SK-N-SH treated with all-trans-retinoic acid at 6 μM for 48 hours (cell line): ENCODE results near the gene RPS19BP1.

ENCODE experiments used
- ARNTL ChIP-seq: fragments of 450-650 bp; formaldehyde crosslinking; IDR thresholded peaks from 2 replicates; pipeline ENCODE4 v1.5.0; 2020; ENCODE audit warnings: low read depth, mild to moderate bottlenecking, moderate library complexity, borderline replicate concordance
- CREB5 ChIP-seq: fragments of 250-450 bp; sonication (Bioruptor Pico); IDR thresholded peaks from 2 replicates; pipeline ENCODE4 v1.5.1; 2020; ENCODE audit warnings: low read depth, mild to moderate bottlenecking, moderate library complexity
- CSDC2 ChIP-seq: fragments of 250-450 bp; sonication (Bioruptor Pico); IDR thresholded peaks from 2 replicates; pipeline ENCODE4 v1.5.0; 2020; ENCODE audit warnings: mild to moderate bottlenecking, moderate library complexity
- GLIS3 ChIP-seq: fragments of 250-450 bp; sonication (Bioruptor Pico); IDR thresholded peaks from 2 replicates; pipeline ENCODE4 v1.5.0; 2020; ENCODE audit warnings: mild to moderate bottlenecking, moderate library complexity
- OSR1 ChIP-seq: fragments of 250-450 bp; sonication (Bioruptor Pico); IDR thresholded peaks from 2 replicates; pipeline ENCODE4 v1.8.0; 2022; ENCODE audit warnings: moderate library complexity, mild to moderate bottlenecking, inconsistent platforms
- PATZ1 ChIP-seq: fragments of 250-450 bp; sonication (Bioruptor Pico); IDR thresholded peaks from 2 replicates; pipeline ENCODE4 v1.8.0; 2020; ENCODE audit warnings: mild to moderate bottlenecking, moderate library complexity, borderline replicate concordance
- POU6F1 ChIP-seq: fragments of 250-450 bp; sonication (Bioruptor Pico); IDR thresholded peaks from 2 replicates; pipeline ENCODE4 v1.8.0; 2021; ENCODE audit warnings: low read depth, mild to moderate bottlenecking, moderate library complexity, borderline replicate concordance
- TOX ChIP-seq: fragments of 250-450 bp; sonication (Bioruptor Pico); IDR thresholded peaks from 2 replicates; pipeline ENCODE4 v1.8.0; 2021; ENCODE audit warnings: mild to moderate bottlenecking, moderate library complexity, borderline replicate concordance
- ZFP3 ChIP-seq: fragments of 250-450 bp; sonication (Bioruptor Pico); IDR thresholded peaks from 2 replicates; pipeline ENCODE4 v1.5.0; 2020; ENCODE audit warnings: mild to moderate bottlenecking, moderate library complexity
- ZFP30 ChIP-seq: fragments of 450-650 bp; formaldehyde crosslinking; IDR thresholded peaks from 2 replicates; pipeline ENCODE4 v1.5.0; 2022; ENCODE audit warnings: mild to moderate bottlenecking, moderate library complexity
- ZNF70 ChIP-seq: fragments of 450-650 bp; formaldehyde crosslinking; IDR thresholded peaks from 2 replicates; pipeline ENCODE4 v1.5.0; 2020; ENCODE audit warnings: mild to moderate bottlenecking, moderate library complexity
- TF ChIP-seq, protein P1 (sequence below): fragments of 250-450 bp; sonication (Bioruptor Pico); IDR thresholded peaks from 2 replicates; pipeline ENCODE4 v1.5.0; 2020; ENCODE audit warnings: mild to moderate bottlenecking, moderate library complexity

GRCh38 chr22:39480557-39480956, 52.0 kb downstream of the RPS19BP1 start:
- TF ChIP-seq OSR1 (no peak), TOX (CRISPR knock-in tag) (no peak), POU6F1 (CRISPR knock-in tag) (no peak), ZFP3 (CRISPR knock-in tag) (no peak), CREB5 (CRISPR knock-in tag) (no peak), ARNTL (CRISPR knock-in tag) (no peak), CSDC2 (CRISPR knock-in tag) (no peak), ZNF70 (CRISPR knock-in tag) (no peak), GLIS3 (no peak), ZFP30 (no peak), PATZ1 (no peak)
- TF ChIP-seq, protein P1, sequence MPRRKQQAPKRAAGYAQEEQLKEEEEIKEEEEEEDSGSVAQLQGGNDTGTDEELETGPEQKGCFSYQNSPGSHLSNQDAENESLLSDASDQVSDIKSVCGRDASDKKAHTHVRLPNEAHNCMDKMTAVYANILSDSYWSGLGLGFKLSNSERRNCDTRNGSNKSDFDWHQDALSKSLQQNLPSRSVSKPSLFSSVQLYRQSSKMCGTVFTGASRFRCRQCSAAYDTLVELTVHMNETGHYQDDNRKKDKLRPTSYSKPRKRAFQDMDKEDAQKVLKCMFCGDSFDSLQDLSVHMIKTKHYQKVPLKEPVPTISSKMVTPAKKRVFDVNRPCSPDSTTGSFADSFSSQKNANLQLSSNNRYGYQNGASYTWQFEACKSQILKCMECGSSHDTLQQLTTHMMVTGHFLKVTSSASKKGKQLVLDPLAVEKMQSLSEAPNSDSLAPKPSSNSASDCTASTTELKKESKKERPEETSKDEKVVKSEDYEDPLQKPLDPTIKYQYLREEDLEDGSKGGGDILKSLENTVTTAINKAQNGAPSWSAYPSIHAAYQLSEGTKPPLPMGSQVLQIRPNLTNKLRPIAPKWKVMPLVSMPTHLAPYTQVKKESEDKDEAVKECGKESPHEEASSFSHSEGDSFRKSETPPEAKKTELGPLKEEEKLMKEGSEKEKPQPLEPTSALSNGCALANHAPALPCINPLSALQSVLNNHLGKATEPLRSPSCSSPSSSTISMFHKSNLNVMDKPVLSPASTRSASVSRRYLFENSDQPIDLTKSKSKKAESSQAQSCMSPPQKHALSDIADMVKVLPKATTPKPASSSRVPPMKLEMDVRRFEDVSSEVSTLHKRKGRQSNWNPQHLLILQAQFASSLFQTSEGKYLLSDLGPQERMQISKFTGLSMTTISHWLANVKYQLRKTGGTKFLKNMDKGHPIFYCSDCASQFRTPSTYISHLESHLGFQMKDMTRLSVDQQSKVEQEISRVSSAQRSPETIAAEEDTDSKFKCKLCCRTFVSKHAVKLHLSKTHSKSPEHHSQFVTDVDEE (CRISPR knock-in tag): no peak
